K562 (cell line): ENCODE measurements around the gene CALD1.

Source experiments
- ATF3 ChIP-seq, 2 experiments: fragments of 450-650 bp in 1 of 2; sonication (generic) in 1 of 2; formaldehyde crosslinking in 1 of 2; IDR thresholded peaks in 1 of 2; conservative IDR thresholded peaks in 1 of 2; 2 replicates each; pipeline versions ENCODE4 v1.6.1 to v1.8.1; 2016 to 2023; ENCODE audit warnings: mild to moderate bottlenecking in 2 of 2, moderate library complexity in 2 of 2, inconsistent platforms in 1 of 2, missing genetic modification reagents in 1 of 2
- COPS2 ChIP-seq: fragments of 450-650 bp; conservative IDR thresholded peaks from 2 replicates; pipeline ENCODE4 v1.6.1; 2016; ENCODE audit warnings: mild to moderate bottlenecking, moderate library complexity
- EZH2 ChIP-seq: IDR thresholded peaks from 2 replicates; pipeline ENCODE4 v1.6.1; 2012; ENCODE audit warnings: low read depth, mild to moderate bottlenecking, inconsistent platforms, low read length, borderline replicate concordance
- KAT2B ChIP-seq: IDR thresholded peaks from one replicate; pipeline ENCODE4 v1.6.1; 2012; ENCODE audit warnings: low read depth, mild to moderate bottlenecking, control low read depth, inconsistent platforms, low read length, moderate library complexity
- SIX5 ChIP-seq, 2 experiments: IDR thresholded peaks; 2 replicates each; pipeline ENCODE4 v1.6.1; 2011; ENCODE audit warnings: low read length in 2 of 2, borderline replicate concordance in 1 of 2, low read depth in 1 of 2, mild to moderate bottlenecking in 1 of 2, moderate library complexity in 1 of 2; ENCODE audit not compliant: insufficient read depth in 1 of 2
- SLC30A9 ChIP-seq: fragments of 250-450 bp; sonication (Bioruptor Pico); IDR thresholded peaks from 2 replicates; pipeline ENCODE4 v1.8.0; 2022; ENCODE audit warnings: mild to moderate bottlenecking, moderate library complexity
- SMARCE1 ChIP-seq: fragments of 450-650 bp; IDR thresholded peaks from 2 replicates; pipeline ENCODE4 v1.7.1; 2016; ENCODE audit warnings: mild to moderate bottlenecking
- TARDBP ChIP-seq: fragments of 450-650 bp; IDR thresholded peaks from 2 replicates; pipeline ENCODE4 v1.6.1; 2016
- U2AF2 ChIP-seq: fragments of 200-400 bp; formaldehyde crosslinking; optimal IDR thresholded peaks from 2 replicates; pipeline ENCODE3; 2017; ENCODE audit warnings: low read depth, mild to moderate bottlenecking, low read length
- USF1 ChIP-seq: sonication (generic); formaldehyde crosslinking; IDR thresholded peaks from 2 replicates; pipeline ENCODE4 v1.9.0; 2022; ENCODE audit warnings: mild to moderate bottlenecking, missing genetic modification reagents
- ZBTB2 ChIP-seq: fragments of 450-650 bp; IDR thresholded peaks from 2 replicates; pipeline ENCODE4 v1.6.1; 2016; ENCODE audit warnings: antibody characterized with exemption
- ZC3H11A ChIP-seq: IDR thresholded peaks from 2 replicates; pipeline ENCODE4 v1.6.1; 2012; ENCODE audit warnings: low read depth, low read length, improper control_type of control experiment
- ZZZ3 ChIP-seq: fragments of 450-650 bp; IDR thresholded peaks from 2 replicates; pipeline ENCODE4 v1.6.1; 2016; ENCODE audit warnings: antibody characterized with exemption, mild to moderate bottlenecking, moderate library complexity

GRCh38 chr7:134831862-134832261 lies 52.4 kb downstream of the CALD1 start:
- TF ChIP-seq USF1 (CRISPR knock-in tag) (no peak), TARDBP (no peak), COPS2 (no peak), U2AF2 (no peak), SMARCE1 (no peak), EZH2 (no peak), ZC3H11A (no peak), ATF3 (IDR thresholded peaks at IDR 0.05) (no peak), ATF3 (CRISPR knock-in tag; conservative IDR thresholded peaks at IDR 0.05) (no peak), SLC30A9 (no peak), ZBTB2 (no peak), SIX5 (IDR thresholded peaks at IDR 0.05; ENCODE audit: borderline replicate concordance in 1 of 2, insufficient read depth in 1 of 2, low read depth in 1 of 2, low read length in 2 of 2) (no peak), KAT2B (no peak), ZZZ3 (no peak)
